22Rv1 (cell line): ENCODE measurements around the gene C10orf95.

Experiments used
- ZFX ChIP-seq: fragments of 450-650 bp; IDR thresholded peaks from 2 replicates; pipeline ENCODE4 v1.6.1; 2017; ENCODE audit warnings: antibody characterized with exemption, borderline replicate concordance
- TF ChIP-seq, protein P1 (sequence below): fragments of 450-650 bp; IDR thresholded peaks from 2 replicates; pipeline ENCODE4 v1.5.1; 2017; ENCODE audit warnings: mild to moderate bottlenecking

DNA sequence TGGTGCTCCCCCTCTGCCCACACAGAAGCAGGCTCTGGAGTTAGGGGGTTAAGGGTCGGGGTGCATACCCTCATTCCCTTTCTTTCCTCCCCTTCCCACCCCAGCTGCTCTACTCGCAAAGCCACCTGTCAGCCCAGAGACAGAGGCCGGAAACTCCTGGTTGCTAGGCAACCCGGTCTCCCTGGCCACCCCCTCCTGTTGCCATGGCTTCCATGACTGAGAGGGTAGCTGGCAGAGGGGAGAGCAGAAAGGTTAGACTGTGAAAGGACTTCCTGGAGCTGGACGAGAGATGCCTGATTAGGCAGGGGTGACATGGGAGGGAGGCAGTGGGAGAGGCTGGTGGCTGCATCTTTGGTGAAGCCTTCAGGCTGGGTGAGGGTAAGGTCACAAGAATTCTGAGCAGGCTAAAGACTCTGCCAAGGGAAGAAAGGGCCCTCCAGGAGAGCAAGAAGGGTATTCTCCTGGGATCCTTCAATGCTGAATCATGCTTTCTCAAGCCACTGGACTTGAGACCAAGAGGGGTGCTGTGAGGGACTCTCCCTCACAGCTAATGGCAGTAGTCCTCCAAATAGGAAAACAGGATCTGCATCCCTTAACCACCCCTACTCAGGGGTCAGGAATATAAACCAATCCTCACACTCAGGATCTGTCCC lies 38.2 kb downstream of the C10orf95 start:
- TF ChIP-seq, protein P1, sequence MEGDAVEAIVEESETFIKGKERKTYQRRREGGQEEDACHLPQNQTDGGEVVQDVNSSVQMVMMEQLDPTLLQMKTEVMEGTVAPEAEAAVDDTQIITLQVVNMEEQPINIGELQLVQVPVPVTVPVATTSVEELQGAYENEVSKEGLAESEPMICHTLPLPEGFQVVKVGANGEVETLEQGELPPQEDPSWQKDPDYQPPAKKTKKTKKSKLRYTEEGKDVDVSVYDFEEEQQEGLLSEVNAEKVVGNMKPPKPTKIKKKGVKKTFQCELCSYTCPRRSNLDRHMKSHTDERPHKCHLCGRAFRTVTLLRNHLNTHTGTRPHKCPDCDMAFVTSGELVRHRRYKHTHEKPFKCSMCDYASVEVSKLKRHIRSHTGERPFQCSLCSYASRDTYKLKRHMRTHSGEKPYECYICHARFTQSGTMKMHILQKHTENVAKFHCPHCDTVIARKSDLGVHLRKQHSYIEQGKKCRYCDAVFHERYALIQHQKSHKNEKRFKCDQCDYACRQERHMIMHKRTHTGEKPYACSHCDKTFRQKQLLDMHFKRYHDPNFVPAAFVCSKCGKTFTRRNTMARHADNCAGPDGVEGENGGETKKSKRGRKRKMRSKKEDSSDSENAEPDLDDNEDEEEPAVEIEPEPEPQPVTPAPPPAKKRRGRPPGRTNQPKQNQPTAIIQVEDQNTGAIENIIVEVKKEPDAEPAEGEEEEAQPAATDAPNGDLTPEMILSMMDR, result no peak
- no peak for TF ChIP-seq ZFX
